ENCODE measurements around the gene DEDD2.

DEDD2 gene

GRCh38 chr19:42170715-42171114 is 46.8 kb downstream of the DEDD2 start:
- DNase-seq (ENCODE audit: low read depth in 2 of 2): no peak

DNA sequence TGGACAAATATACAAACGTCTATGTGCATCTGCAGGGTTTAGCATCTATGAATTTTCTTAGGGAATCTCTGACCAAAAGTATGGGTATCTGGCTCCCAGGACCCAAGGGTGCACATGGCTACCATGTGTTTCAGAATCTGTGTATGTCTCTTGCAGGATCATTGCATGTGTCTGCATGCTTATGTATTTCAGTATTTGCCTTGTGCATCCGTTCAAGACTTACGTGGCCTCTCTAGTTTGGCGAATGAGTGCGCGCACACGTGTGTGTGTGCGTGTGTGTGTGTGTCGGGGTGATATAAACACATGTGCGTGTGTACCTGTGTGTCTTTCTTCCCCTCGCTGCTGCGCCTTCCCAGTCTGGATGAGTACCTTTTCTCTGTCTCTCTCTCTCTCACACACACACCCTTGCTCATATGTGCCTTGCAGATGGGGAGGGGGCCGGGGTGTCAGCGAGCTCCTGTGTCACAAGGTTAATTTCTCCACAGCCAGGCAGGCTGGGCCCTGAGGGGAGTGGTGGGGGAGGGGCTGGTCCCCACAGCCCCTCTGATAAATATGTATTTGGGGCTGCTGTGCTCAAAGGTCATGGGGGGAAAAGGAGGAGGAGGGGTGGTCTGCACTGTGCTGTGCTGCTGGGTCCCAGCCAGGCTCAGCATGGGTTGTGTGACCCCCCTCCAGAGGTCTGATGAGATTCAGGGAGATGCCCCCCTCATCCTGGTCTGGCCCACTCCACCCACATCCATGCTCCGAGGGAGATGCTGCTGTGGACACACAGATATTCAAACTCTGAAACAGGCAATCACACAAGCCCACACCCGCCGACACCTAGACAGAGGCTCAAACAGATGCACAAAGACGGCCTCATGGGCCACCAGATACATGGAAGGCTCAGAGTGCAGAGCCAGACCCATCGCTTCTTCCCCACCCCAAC is 47.7 kb downstream of the DEDD2 start:
- DNase-seq (ENCODE audit: low read depth in 2 of 2): no peak

GRCh38 chr19:42168206-42168605 is 49.3 kb downstream of the DEDD2 start:
- no peak for DNase-seq (ENCODE audit: low read depth in 2 of 2)

GRCh38 chr19:42166316-42166715 is 51.2 kb downstream of the DEDD2 start:
- DNase-seq (ENCODE audit: low read depth in 2 of 2): no peak

DNA sequence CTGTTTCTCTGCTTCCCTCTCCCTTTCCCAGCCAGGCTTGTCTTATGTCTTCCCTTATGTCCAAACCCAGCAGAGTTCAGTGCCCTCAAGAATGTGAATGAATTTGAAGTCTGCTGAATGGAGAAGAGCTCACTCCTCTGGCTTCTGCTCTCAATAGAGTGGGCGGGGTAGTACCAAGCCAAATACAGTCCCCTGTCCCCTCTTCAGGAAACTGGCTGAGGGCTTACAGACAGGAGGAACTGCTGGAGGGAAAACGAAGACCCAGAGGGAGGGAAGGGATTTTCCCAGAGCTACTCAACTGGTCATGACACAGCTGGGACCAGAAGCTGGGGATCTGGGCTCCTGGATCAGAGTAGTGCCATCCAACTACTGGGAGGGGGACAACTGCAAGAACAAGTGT is 52.3 kb downstream of the DEDD2 start:
- no peak for DNase-seq (ENCODE audit: low read depth in 2 of 2)

DNA sequence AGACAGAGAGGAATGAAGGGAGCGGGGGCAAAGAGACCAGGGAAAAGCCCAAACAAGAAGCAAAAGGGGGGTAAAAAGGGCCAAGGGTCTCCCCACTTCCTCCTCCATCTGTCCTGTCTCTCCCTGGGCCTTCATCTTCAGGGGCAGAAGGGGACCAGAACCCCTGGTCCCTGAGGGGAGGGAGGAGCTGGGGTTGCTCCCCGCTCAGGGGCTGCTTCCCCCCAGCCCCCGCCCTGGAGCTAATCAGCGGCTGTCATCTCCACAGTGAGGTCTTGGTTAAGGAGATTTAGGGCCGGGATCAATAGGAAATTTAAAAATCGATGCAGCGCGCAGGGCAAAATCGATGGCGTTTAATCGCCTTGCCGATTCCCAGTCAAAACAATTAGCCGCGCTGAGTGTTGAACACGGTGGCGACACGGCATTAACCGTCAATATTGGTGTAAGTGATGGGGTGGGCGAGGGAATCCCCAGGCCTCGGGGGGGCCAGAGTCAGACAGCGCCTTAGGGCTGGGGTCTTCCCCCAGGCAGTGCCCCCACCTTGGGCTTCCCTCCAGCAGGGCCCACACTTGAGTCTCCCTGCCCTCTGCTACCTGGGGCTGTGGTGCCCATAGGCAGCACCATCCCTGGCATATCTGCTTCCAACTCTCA is 55.7 kb downstream of the DEDD2 start:
- no peak for DNase-seq (ENCODE audit: low read depth in 2 of 2)

- no peak for DNase-seq (ENCODE audit: low read depth in 2 of 2)
These were observed 57.5 kb downstream of the DEDD2 start for GRCh38 chr19:42159942-42160341.

- DNase-seq (ENCODE audit: low read depth in 2 of 2): no peak
These were observed 58.6 kb downstream of the DEDD2 start for GRCh38 chr19:42158926-42159325.

- no peak for DNase-seq (ENCODE audit: low read depth in 2 of 2)
These were observed 60.9 kb downstream of the DEDD2 start for GRCh38 chr19:42156571-42156970.

- no peak for DNase-seq (ENCODE audit: low read depth in 2 of 2)
These were observed 61.7 kb downstream of the DEDD2 start for GRCh38 chr19:42155796-42156195.

GRCh38 chr19:42154471-42155323 is 62.8 kb downstream of the DEDD2 start:
- no peak for DNase-seq (ENCODE audit: low read depth in 2 of 2)

- DNase-seq (ENCODE audit: low read depth in 2 of 2): no peak
These were observed 63.6 kb downstream of the DEDD2 start for GRCh38 chr19:42153672-42154433.

- DNase-seq (ENCODE audit: low read depth in 2 of 2): no peak
These were observed 64.4 kb downstream of the DEDD2 start for GRCh38 chr19:42152910-42153671.

- DNase-seq (ENCODE audit: low read depth in 2 of 2): no peak
These were observed 65.4 kb downstream of the DEDD2 start for GRCh38 chr19:42151782-42152684.

DNA sequence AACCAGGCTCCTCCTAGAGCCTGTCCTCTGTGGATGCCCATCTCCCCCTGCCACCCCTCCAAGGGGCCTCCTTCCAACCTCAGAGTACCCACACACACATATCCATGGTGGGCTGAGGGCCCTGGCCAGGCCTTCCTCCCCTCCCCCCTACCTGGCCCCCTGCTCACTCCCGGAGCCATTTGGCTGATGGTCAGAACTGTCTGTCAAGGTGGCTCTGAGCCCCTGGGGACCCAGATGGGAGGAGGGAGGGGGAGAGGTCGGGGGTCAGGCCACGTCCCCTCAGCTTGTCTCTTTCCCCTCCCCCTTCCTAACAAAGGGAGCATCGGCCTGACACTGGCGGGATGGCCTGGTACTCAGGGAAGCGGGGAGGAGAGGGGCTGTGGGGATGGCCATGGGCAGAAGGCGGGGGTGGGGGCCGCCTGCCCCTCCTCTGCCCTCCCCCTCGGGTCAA is 66.5 kb downstream of the DEDD2 start:
- no peak for DNase-seq (ENCODE audit: low read depth in 2 of 2)

DNA sequence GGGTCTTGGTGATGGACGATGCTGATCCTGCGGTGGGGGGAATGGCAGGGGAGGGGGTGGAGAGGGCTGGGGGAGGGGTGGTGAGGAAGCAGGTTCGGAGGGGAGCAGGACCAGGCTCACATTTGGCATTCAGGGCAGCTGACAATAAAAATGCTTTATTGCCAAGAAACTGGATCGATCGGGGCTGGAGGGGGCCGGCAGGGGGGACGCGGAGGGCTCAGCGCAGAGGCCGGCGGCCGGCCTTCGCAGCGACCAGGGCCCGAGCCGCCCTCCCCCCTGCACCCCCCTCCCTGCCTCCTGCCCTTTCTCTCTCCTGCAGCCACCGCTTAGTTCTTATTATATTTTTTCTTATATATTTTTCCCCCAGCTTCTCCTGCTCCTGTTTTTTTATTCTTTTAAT is 67.1 kb downstream of the DEDD2 start:
- DNase-seq (ENCODE audit: low read depth in 2 of 2): no peak

- DNase-seq (ENCODE audit: low read depth in 2 of 2): no peak
These were observed 67.9 kb downstream of the DEDD2 start for GRCh38 chr19:42149447-42150202.
